ENCODE results near the gene PODXL2.
"Not testable (repeated sequence)": the region's sequence is repeated elsewhere in the genome, so short reads cannot be mapped to it uniquely, and the experiment has no call there.

PODXL2 gene

GRCh38 chr3:127628788-127629466 lies at the start of gene PODXL2:
PODXL2 (plus strand) TSS chr3:127629185; CDS start chr3:127629220, 35 bp downstream.
- no peak for DNase-seq (ENCODE audit: low read depth)

GRCh38 chr3:127580327-127581060 lies 48.5 kb upstream of the PODXL2 start:
- no peak for DNase-seq (ENCODE audit: low read depth)

- DNase-seq (ENCODE audit: low read depth), result no peak
Measured at GRCh38 chr3:127584734-127585133, 44.3 kb upstream of the PODXL2 start.

GRCh38 chr3:127585163-127585812 lies 43.7 kb upstream of the PODXL2 start:
- DNase-seq (ENCODE audit: low read depth), result no peak

GRCh38 chr3:127585813-127586413 lies 43.1 kb upstream of the PODXL2 start:
- DNase-seq (ENCODE audit: low read depth), result no peak

GRCh38 chr3:127587876-127588275 lies 41.1 kb upstream of the PODXL2 start:
- DNase-seq (ENCODE audit: low read depth), result no peak

GRCh38 chr3:127588806-127589577 lies 40.0 kb upstream of the PODXL2 start:
- no peak for DNase-seq (ENCODE audit: low read depth)

- no peak for DNase-seq (ENCODE audit: low read depth)
Measured at GRCh38 chr3:127589600-127590281, 39.2 kb upstream of the PODXL2 start.

GRCh38 chr3:127590282-127590592 lies 38.7 kb upstream of the PODXL2 start:
- no peak for DNase-seq (ENCODE audit: low read depth)

GRCh38 chr3:127590593-127591465 lies 38.2 kb upstream of the PODXL2 start, which contains the start of gene TPRA1:
TPRA1 (minus strand) TSS chr3:127590733; CDS start chr3:127580146, 10,587 bp downstream.
- DNase-seq (ENCODE audit: low read depth), result peak; percentile 38

GRCh38 chr3:127593178-127593577 lies 35.8 kb upstream of the PODXL2 start:
- DNase-seq (ENCODE audit: low read depth), result no peak

- no peak for DNase-seq (ENCODE audit: low read depth)
Measured at GRCh38 chr3:127595303-127595702, 33.7 kb upstream of the PODXL2 start.

GRCh38 chr3:127597020-127597771 lies 31.8 kb upstream of the PODXL2 start:
- DNase-seq (ENCODE audit: low read depth), result no peak

- DNase-seq (ENCODE audit: low read depth), result no peak
Measured at GRCh38 chr3:127598841-127599570, 30.0 kb upstream of the PODXL2 start.

GRCh38 chr3:127600749-127601456 lies 28.1 kb upstream of the PODXL2 start:
- DNase-seq (ENCODE audit: low read depth), result no peak

GRCh38 chr3:127604035-127604434 lies 24.9 kb upstream of the PODXL2 start:
- DNase-seq (ENCODE audit: low read depth), result no peak

- DNase-seq (ENCODE audit: low read depth), result no peak
Measured at GRCh38 chr3:127604546-127605165, 24.3 kb upstream of the PODXL2 start.

- not testable (repeated sequence) for DNase-seq (ENCODE audit: low read depth)
Measured at GRCh38 chr3:127605547-127605946, 23.4 kb upstream of the PODXL2 start.
